Measurements from ENCODE around the gene CEP120.

DNA sequence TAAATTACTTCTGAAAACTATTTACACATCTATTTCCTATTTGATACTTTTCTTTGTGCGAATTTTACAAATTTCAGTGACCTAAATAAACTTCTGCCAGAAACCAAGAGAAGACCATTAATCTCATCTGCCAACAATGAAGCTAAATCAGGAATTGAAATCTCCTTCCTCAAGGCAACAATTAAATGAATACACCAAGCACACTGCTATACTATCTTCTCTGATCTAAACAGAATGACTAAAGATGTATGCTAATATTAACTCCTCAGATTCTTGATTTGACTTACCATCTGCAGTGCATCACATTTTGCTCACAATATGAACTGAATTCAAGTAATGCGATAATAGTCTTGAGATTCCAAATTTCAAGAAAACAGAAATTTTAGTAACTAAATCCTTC lies 82.3 kb downstream of the CEP120 start:
- no peak for TF ChIP-seq CTCF (IDR thresholded peaks at IDR 0.05)
- TF ChIP-seq POLR2A (IDR thresholded peaks at IDR 0.05) = no peak

All from lower leg skin (tissue), 3 donors.